Ectodermal cell (in vitro differentiated cells): Measurements from ENCODE around the gene DCDC1.

Source experiments
- H3K27ac ChIP-seq: 2 replicates; pipeline ENCODE4 v1.7.0; 2013; ENCODE audit warnings: mild to moderate bottlenecking, low read depth, low read length; ENCODE audit not compliant: insufficient read depth, poor library complexity, severe bottlenecking
- H3K27me3 ChIP-seq: 2 replicates; pipeline ENCODE4 v1.7.0; 2013; ENCODE audit warnings: mild to moderate bottlenecking, low read length; ENCODE audit not compliant: insufficient read depth, control insufficient read depth, poor library complexity, severe bottlenecking
- H3K36me3 ChIP-seq: one replicate; pipeline ENCODE4 v1.7.0; 2013; ENCODE audit warnings: low read length; ENCODE audit not compliant: control insufficient read depth, insufficient read depth
- H3K4me1 ChIP-seq: one replicate; pipeline ENCODE4 v1.7.0; 2013; ENCODE audit warnings: low read length; ENCODE audit not compliant: control insufficient read depth, insufficient read depth
- H3K4me3 ChIP-seq: 2 replicates; pipeline ENCODE4 v1.7.0; 2013; ENCODE audit warnings: low read depth, low read length, control low read depth; ENCODE audit not compliant: insufficient read depth
- H3K9me3 ChIP-seq: 2 replicates; pipeline ENCODE4 v1.7.0; 2013; ENCODE audit warnings: mild to moderate bottlenecking, low read length, moderate library complexity; ENCODE audit not compliant: control insufficient read depth
- WGBS, 2 experiments: methylation state at CpG; one replicate each; pipeline ENCODE4 v1.1.7; 2013; ENCODE audit warnings: missing lambda C conversion rate in 2 of 2; 5-methylcytosine and 5-hydroxymethylcytosine counted together

Gene DCDC1

DNA sequence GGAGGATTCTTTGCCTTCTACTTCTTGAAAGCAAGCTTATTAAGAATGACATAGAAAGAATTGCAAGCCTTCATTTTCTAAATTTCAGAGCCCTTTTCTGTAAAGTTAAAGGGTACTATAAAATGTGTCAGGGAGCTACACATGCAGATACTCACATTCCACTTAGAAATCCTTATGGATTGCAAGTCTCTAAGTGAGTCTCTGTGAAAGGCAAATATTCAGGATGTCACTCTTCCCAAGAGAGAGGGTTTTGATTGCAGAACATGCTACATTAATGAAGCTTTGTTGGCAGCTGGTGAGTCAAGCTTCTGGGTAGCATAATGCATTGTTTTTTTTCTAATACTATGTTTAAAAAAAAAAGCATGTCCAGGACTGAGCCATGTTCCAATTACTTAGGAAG lies 369.2 kb downstream of the DCDC1 start:
- H3K4me1 ChIP-seq, result no peaks in the 10 kb centered on the region
- no peaks in the 10 kb centered on the region for H3K9me3 ChIP-seq
- no peak overlapping the region for H3K27ac ChIP-seq
- H3K27me3 ChIP-seq, result no peaks in the 10 kb centered on the region
- no peaks in the 10 kb centered on the region for H3K36me3 ChIP-seq
- H3K4me3 ChIP-seq, result no peak overlapping the region

DNA sequence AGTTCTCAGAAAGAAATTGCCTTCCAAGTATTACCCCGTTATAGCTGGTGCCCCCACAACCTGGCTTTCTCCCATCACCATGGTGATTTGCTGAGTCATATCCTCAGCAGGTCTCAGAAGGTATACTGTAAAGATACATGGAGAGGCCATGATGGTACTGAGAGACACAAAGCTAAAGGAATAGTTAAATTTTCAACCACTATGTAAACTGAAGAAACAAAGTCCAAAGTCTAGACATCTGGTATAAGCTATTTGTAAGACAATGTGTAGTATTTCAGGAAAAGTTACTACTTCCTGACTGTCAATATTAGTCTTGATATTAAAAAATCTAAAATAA lies 377.1 kb downstream of the DCDC1 start:
- Histone ChIP-seq H3K9me3 (no peaks in the 10 kb centered on the region), H3K36me3 (no peaks in the 10 kb centered on the region), H3K4me1 (peaks cover 3% of the 10 kb centered on the region), H3K27me3 (no peaks in the 10 kb centered on the region), H3K27ac (no peak overlapping the region), H3K4me3 (no peak overlapping the region)
- WGBS, 2 experiments, result 60 to 63% methylated on average over 1 of the region's 1 CpG

DNA sequence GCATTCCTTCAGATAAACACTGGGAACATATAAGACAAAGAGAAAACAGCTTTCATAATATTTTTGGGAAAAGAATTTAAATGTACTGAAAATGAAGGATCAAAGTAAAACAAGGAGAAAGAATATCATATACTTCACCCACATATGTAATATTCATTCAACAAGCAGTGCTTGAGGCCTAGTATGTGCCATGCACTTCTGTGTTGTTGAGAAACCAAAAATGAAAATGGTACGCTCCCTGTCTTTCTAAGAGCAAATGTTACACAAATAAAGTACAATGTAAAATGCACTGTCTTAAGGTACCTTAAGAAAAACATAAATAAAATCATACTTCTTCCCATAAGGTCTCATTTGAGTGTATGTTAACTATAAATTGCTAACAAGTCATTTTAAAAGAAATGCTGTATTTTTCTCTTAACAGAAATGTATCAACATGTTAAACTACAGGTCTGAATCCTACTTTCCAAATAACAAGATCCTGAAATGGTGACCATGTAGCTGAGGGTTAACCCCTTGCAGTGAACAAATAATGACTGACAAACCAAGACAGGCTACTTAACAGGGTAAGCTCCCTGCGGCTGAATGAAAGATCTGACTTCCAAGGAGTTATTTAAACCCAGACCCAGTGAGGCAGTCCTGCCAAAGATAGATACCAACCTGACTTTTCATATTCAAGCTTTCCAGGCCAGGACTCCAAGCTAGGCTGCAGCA lies 377.6 kb downstream of the DCDC1 start:
- WGBS, 2 experiments, result 80 to 82% methylated on average over 2 of the region's 2 CpGs
- Histone ChIP-seq H3K4me3 (no peak overlapping the region), H3K27ac (no peak overlapping the region), H3K4me1 (peaks cover 3% of the 10 kb centered on the region), H3K9me3 (no peaks in the 10 kb centered on the region), H3K27me3 (no peaks in the 10 kb centered on the region), H3K36me3 (no peaks in the 10 kb centered on the region)

DNA sequence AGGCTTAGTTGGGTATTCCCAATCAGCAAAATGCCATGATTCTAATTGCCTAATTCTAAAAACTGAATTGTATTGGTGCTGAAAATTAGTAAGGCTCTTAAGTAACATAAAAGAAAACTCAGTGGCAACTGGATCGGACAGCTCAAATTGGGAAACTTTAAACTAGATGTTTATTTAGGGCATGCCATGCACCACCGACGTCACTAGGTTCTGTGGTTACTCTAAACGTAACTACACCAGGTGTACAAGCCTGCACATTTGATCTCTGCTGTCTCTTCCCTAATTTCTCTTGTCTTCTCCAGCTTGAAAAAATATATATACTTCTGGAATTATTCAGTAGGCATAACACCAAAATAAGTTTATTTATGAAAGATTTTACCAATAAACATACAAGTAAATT lies 378.2 kb downstream of the DCDC1 start:
- Histone ChIP-seq H3K36me3 (no peaks in the 10 kb centered on the region), H3K9me3 (no peaks in the 10 kb centered on the region), H3K4me3 (no peak overlapping the region), H3K27ac (no peak overlapping the region), H3K4me1 (peaks cover 3% of the 10 kb centered on the region), H3K27me3 (no peaks in the 10 kb centered on the region)
- WGBS, 2 experiments, result 89 to 93% methylated on average over 4 of the region's 4 CpGs

DNA sequence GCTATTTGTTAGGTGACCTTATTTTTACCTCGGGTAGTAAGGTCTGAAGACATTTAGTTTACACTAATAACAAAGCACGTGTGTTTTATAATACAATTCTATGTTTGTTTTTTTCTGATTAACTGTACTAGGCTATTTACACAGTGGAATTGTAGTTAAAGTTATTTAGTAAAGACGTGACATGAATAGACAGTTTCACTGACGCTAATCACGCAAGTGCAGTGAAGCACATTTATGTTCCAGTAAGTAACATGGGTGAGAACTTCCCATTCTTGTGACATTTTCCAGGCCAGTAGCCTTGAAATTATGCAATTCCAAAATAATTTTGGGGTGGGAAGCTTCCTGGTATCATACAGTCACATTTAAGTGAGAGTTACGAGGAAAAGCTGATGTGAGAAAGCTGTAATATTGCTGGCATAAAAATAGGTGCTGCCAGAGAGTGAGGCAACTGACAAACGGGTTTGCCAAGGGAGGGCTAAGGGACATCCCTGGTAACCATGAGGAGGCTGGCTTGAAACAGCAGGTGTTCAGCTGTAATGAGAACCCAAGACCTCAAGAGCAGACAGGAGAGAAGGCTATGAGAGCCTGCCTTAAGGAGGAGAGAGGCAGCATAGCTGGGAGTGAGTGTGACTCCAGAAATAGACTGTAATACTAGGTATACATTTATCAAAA lies 378.8 kb downstream of the DCDC1 start:
- H3K4me3 ChIP-seq, result no peak overlapping the region
- WGBS, 2 experiments, result 93 to 98% methylated on average over 6 to 7 of the region's 7 CpGs
- H3K4me1 ChIP-seq, result peaks cover 3% of the 10 kb centered on the region

DNA sequence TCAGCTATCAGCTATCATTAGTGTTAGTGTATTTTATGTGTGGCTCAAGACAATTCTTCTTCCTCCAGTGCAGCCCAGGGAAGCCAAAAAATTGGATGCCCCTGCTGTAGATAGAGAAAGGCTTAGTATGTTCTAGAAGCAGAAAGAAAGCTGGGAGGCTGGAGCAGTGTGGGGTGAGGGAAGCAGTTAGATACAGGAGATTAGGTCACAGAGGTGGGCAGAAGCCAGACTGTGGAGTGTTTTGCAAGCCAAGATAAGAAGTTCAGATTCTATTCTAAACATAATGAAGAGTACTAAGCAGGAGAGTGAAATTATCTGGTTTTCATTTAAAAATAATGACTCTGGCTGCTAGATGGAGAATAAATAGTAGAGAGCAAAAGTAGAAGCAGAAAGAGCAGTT lies 381.7 kb downstream of the DCDC1 start:
- Histone ChIP-seq H3K4me3 (no peak overlapping the region), H3K9me3 (no peaks in the 10 kb centered on the region), H3K36me3 (no peaks in the 10 kb centered on the region), H3K4me1 (peaks cover 3% of the 10 kb centered on the region), H3K27me3 (no peaks in the 10 kb centered on the region), H3K27ac (no peak overlapping the region)

More for the DNA sequence above, 378.8 kb downstream of the DCDC1 start:
- H3K27me3 ChIP-seq, result no peaks in the 10 kb centered on the region
- H3K9me3 ChIP-seq, result no peaks in the 10 kb centered on the region
- H3K27ac ChIP-seq, result no peak overlapping the region
- no peaks in the 10 kb centered on the region for H3K36me3 ChIP-seq

DNA sequence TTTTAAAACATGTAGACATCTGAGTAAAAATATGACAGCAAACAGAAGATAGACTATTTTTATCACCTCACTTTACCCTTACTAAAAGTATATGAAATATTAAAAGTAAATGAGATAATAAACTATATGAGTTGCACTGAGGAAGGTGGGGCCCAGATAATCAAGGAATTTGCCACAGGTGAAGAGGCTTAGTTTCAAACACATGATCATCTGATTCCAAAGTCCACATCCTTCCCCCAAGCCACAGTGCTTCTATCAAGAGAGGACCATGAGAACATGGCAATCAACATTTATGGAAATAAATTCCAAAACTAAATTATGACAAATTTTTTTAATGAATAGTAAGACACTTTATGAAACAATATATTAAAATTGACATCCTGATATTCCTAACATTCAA lies 384.0 kb downstream of the DCDC1 start:
- Histone ChIP-seq H3K4me3 (no peak overlapping the region), H3K27ac (no peak overlapping the region), H3K27me3 (no peaks in the 10 kb centered on the region), H3K4me1 (no peaks in the 10 kb centered on the region), H3K36me3 (no peaks in the 10 kb centered on the region), H3K9me3 (no peaks in the 10 kb centered on the region)

DNA sequence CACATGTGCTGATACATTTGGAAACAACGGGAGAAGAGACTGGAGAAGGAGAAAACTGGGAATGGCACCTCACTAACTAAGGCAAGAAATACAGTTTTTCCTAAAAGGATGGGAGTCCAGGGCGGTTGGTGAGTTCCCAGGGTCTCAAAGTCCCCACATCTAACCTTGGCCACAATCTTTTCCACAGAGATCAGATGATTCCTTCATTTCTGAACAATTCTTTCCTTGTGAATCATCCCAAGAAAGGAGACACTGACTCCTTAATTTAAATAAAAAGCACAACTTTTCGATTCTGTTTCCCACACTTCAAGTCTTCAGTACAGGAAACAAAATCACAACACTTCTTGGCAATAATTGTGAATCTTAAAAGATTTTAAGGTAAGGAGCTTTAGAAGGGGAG lies 384.7 kb downstream of the DCDC1 start:
- no peak overlapping the region for H3K27ac ChIP-seq

DNA sequence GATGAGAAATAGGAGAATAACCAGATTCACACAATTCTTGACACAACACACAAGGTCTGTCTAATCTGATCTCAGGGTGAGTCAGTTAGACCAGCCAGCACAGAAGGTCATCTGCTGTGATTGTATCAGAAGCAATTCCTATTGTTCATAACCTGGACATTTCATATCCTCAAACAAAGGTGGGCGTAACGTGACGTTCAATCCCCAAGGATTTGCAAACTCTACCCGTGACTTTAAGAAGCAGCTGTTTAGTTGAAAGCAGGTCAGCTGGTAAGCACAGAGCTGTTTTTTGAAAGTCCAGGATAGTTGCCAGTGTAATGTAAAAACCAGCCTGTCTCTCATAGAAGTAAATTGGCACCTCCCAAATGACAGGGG lies 385.1 kb downstream of the DCDC1 start:
- 85 to 94% methylated on average over 4 of the region's 4 CpGs for WGBS, 2 experiments
- Histone ChIP-seq H3K36me3 (no peaks in the 10 kb centered on the region), H3K4me3 (no peak overlapping the region), H3K9me3 (no peaks in the 10 kb centered on the region), H3K4me1 (no peaks in the 10 kb centered on the region), H3K27me3 (no peaks in the 10 kb centered on the region), H3K27ac (no peak overlapping the region)

More for the DNA sequence above, 384.7 kb downstream of the DCDC1 start:
- Histone ChIP-seq H3K9me3 (no peaks in the 10 kb centered on the region), H3K27me3 (no peaks in the 10 kb centered on the region), H3K36me3 (no peaks in the 10 kb centered on the region), H3K4me3 (no peak overlapping the region), H3K4me1 (no peaks in the 10 kb centered on the region)
- 82 to 91% methylated on average over 2 to 3 of the region's 3 CpGs for WGBS, 2 experiments

DNA sequence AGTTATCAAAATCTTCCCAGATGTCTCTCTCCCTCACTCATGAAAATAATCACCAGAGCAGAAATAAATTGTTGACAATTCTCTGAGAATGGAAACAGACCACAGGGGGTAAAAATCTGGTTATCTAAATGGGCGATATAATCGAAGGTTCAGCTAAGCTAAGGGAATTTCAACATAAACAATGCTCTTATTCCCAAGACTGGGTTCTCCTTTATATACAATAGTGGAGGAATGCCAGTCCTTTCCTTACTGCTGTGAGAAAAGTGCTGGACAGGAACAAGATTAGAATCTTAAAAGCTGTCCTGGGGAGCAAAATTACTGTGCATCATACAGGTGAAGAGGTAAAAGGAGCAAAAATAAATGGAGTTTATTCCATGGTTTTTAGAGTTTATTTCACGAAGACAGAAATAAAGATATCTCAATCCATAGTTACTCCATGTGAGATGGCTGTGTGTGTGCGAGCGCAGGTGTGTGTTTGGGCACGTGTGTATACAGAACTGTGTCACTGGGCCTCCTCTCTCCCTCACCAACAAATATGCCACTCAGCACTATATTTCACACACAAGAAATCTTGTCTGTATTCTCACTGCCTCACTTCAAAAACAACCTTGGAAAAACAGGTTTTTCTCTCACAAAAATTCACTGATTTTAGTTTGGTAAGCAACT lies 385.6 kb downstream of the DCDC1 start:
- Histone ChIP-seq H3K36me3 (no peaks in the 10 kb centered on the region), H3K27ac (no peak overlapping the region), H3K9me3 (no peaks in the 10 kb centered on the region), H3K27me3 (no peaks in the 10 kb centered on the region), H3K4me3 (no peak overlapping the region), H3K4me1 (no peaks in the 10 kb centered on the region)
- 93 to 95% methylated on average over 5 to 6 of the region's 6 CpGs for WGBS, 2 experiments
